IMR-90 (cell line): ENCODE data around the gene ZNF280A. TPM values are rescaled to one million over a fixed set of nuclear protein-coding genes. Genes with fewer than 3 reads are reported as not detected.

Source experiments
- ATAC-seq: fragments of 200-7000 bp; cut with Tn5 transposase; 2 replicates; pipeline ENCODE4 v1.9.1; 2020; ENCODE audit warnings: low read depth, mild to moderate bottlenecking, moderate library complexity
- BruUV-seq: library from RNA; stranded (reverse); fragments of 400-500 nt; replicated peaks from 2 replicates; lab custom pipeline; 2021; lab: Mats Ljungman, UMichigan
- CTCF ChIA-PET: fragments of 300-600 bp; formaldehyde crosslinking; extraction: SDS; loops from one replicate; lab custom pipeline; 2021; ENCODE audit warnings: antibody characterized with exemption; lab: Yijun Ruan, JAX
- POLR2A ChIA-PET: fragments of 300-600 bp; sonication (Branson Sonifier 250); formaldehyde crosslinking; loops from one replicate; lab custom pipeline; 2022; ENCODE audit warnings: antibody characterized with exemption; ENCODE audit not compliant: unreplicated experiment; lab: Charles Lee
- DNase-seq: peaks from one replicate; pipeline ENCODE4 v3.0.0; 2013
- H2AFZ ChIP-seq: replicated peaks from 2 replicates; pipeline ENCODE3; 2013; ENCODE audit warnings: low read length, mild to moderate bottlenecking; ENCODE audit not compliant: poor library complexity
- H2AK5ac ChIP-seq: 2 replicates; pipeline ENCODE4 v1.6.1; 2013; ENCODE audit warnings: low read depth, low read length, inconsistent platforms
- H2AK9ac ChIP-seq: replicated peaks from 2 replicates; pipeline ENCODE3; 2013; ENCODE audit warnings: mild to moderate bottlenecking, low read depth, low read length, moderate library complexity; ENCODE audit not compliant: poor library complexity
- H2BK120ac ChIP-seq: 2 replicates; pipeline ENCODE4 v1.6.1; 2013; ENCODE audit warnings: low read depth, low read length, inconsistent platforms
- H2BK15ac ChIP-seq: 3 replicates; pipeline ENCODE4 v1.6.1; 2013; ENCODE audit warnings: low read depth, low read length, inconsistent platforms
- H2BK20ac ChIP-seq: 2 replicates; pipeline ENCODE4 v1.6.1; 2013; ENCODE audit warnings: low read depth, mild to moderate bottlenecking, inconsistent platforms, low read length, moderate library complexity
- H2BK5ac ChIP-seq: 2 replicates; pipeline ENCODE4 v1.6.1; 2013; ENCODE audit warnings: mild to moderate bottlenecking, low read depth, low read length, inconsistent platforms; ENCODE audit not compliant: poor library complexity, severe bottlenecking
- H3K14ac ChIP-seq: replicated peaks from 2 replicates; pipeline ENCODE4 v1.6.1; 2013; ENCODE audit warnings: low read depth, low read length, inconsistent platforms
- H3K18ac ChIP-seq: 2 replicates; pipeline ENCODE4 v1.6.1; 2013; ENCODE audit warnings: low read depth, low read length, control low read depth
- H3K23ac ChIP-seq: 2 replicates; pipeline ENCODE4 v1.6.1; 2013; ENCODE audit warnings: low read depth, low read length, inconsistent platforms
- H3K27ac ChIP-seq: 2 replicates; pipeline ENCODE4 v1.5.1; 2013; ENCODE audit warnings: mild to moderate bottlenecking, control low read depth, low read length; ENCODE audit not compliant: insufficient read depth
- H3K27me3 ChIP-seq: 2 replicates; pipeline ENCODE4 v1.6.1; 2013; ENCODE audit warnings: low read length; ENCODE audit not compliant: control insufficient read depth, insufficient read depth
- H3K36me3 ChIP-seq: 2 replicates; pipeline ENCODE4 v1.6.1; 2013; ENCODE audit warnings: low read length, mixed read lengths; ENCODE audit not compliant: control insufficient read depth, insufficient read depth
- H3K4ac ChIP-seq: 2 replicates; pipeline ENCODE4 v1.6.1; 2013; ENCODE audit warnings: low read depth, low read length, inconsistent platforms
- H3K4me1 ChIP-seq: 2 replicates; pipeline ENCODE4 v1.6.1; 2013; ENCODE audit warnings: low read length, mixed read lengths; ENCODE audit not compliant: control insufficient read depth, insufficient read depth
- H3K4me2 ChIP-seq: 2 replicates; pipeline ENCODE4 v1.6.1; 2013; ENCODE audit warnings: low read depth, mild to moderate bottlenecking, control low read depth, low read length, moderate library complexity
- H3K4me3 ChIP-seq: 2 replicates; pipeline ENCODE4 v1.5.1; 2013; ENCODE audit warnings: low read depth, mild to moderate bottlenecking, control low read depth, low read length, moderate library complexity; ENCODE audit not compliant: insufficient read depth
- H3K56ac ChIP-seq: 2 replicates; pipeline ENCODE4 v1.6.1; 2013; ENCODE audit warnings: low read length, inconsistent platforms; ENCODE audit not compliant: insufficient read depth; ENCODE audit errors: extremely low read depth
- H3K79me1 ChIP-seq, 2 experiments: 2 replicates each; pipeline ENCODE4 v1.6.1; 2013; ENCODE audit warnings: low read length in 2 of 2, inconsistent platforms in 1 of 2, low read depth in 1 of 2
- H3K9ac ChIP-seq: 2 replicates; pipeline ENCODE4 v1.6.1; 2013; ENCODE audit warnings: low read depth, low read length, control low read depth
- H3K9me1 ChIP-seq: 2 replicates; pipeline ENCODE4 v1.6.1; 2013; ENCODE audit warnings: low read length, inconsistent platforms; ENCODE audit not compliant: insufficient read depth
- H3K9me3 ChIP-seq: 2 replicates; pipeline ENCODE4 v1.6.1; 2013; ENCODE audit warnings: low read length; ENCODE audit not compliant: control insufficient read depth, insufficient read depth
- H4K20me1 ChIP-seq: 2 replicates; pipeline ENCODE4 v1.6.1; 2013; ENCODE audit warnings: low read length, inconsistent platforms; ENCODE audit not compliant: insufficient read depth
- H4K5ac ChIP-seq: 2 replicates; pipeline ENCODE4 v1.6.1; 2013; ENCODE audit warnings: mild to moderate bottlenecking, low read depth, low read length, control low read depth
- H4K8ac ChIP-seq, 2 experiments: 2 replicates each; pipeline ENCODE4 v1.6.1; 2013; ENCODE audit warnings: low read depth in 2 of 2, low read length in 2 of 2, control low read depth in 1 of 2, inconsistent platforms in 1 of 2
- H4K91ac ChIP-seq: 2 replicates; pipeline ENCODE4 v1.6.1; 2013; ENCODE audit warnings: low read depth, low read length, inconsistent platforms; ENCODE audit not compliant: insufficient read depth
- CTCF ChIP-seq: conservative IDR thresholded peaks from 2 replicates; pipeline ENCODE4 v1.5.1; 2012; ENCODE audit warnings: mild to moderate bottlenecking, low read depth, low read length, improper control_type of control experiment
- MAFK ChIP-seq: IDR thresholded peaks from 2 replicates; pipeline ENCODE4 v1.6.1; 2012; ENCODE audit warnings: low read depth, low read length, improper control_type of control experiment
- WGBS, 2 experiments: methylation state at CpG; one replicate each; pipeline versions ENCODE4 v1.1.5 to v1.1.7; 2013; ENCODE audit warnings: missing lambda C conversion rate in 2 of 2; ENCODE audit not compliant: insufficient read length in 1 of 2; ENCODE audit errors: extremely low coverage in 2 of 2; 5-methylcytosine and 5-hydroxymethylcytosine counted together
- dilution Hi-C: fragments of 300-500 bp; cut with HindIII; formaldehyde crosslinking; loops from one replicate; pipeline ENCODE4 v1.14.3; 2018; ENCODE audit warnings: low sequenced_read_pairs; ENCODE audit not compliant: unreplicated experiment
- in situ Hi-C: fragments of 300-500 bp; cut with MboI; formaldehyde crosslinking; loops from 3 replicates; pipeline ENCODE4 v1.14.3; 2019; ENCODE audit warnings: low sequenced_read_pairs, inconsistent platforms, mixed read lengths
- intact Hi-C: fragments of 100-400 bp; cut with micrococcal nuclease; formaldehyde crosslinking; loops from 2 replicates; pipeline ENCODE4 v1.10.0; 2022
- polyA plus RNA-seq, 3 experiments: library from polyadenylated mRNA; depleted of rRNA; stranded (reverse); fragments of >200 nt; gene quantifications; 2 replicates each; pipeline ENCODE4 v1.2.3, GENCODE V29; 2012; ENCODE audit warnings: low replicate concordance in 1 of 3
- total RNA-seq: library from RNA; depleted of rRNA; stranded (reverse); fragments of >200 nt; gene quantifications from 2 replicates; pipeline ENCODE4 v1.2.3, GENCODE V29; 2012

ZNF280A gene
- total and polyA plus RNA-seq, 2 of the 4 experiments (the other 2 are of a cell fraction), result not detected

- H3K23ac ChIP-seq, result no peak overlapping the region
- intact Hi-C loops (no loop called here), in situ Hi-C loops (no loop called here), dilution Hi-C loops (no loop called here)
- no peaks in the 10 kb centered on the region for H3K36me3 ChIP-seq
- H2BK120ac ChIP-seq, result no peak overlapping the region
- no peak overlapping the region for H4K8ac ChIP-seq
- H3K4me3 ChIP-seq, result no peak overlapping the region
- H3K4me2 ChIP-seq, result no peak overlapping the region
- no peak overlapping the region for H2AK5ac ChIP-seq
- no peak overlapping the region for H3K4ac ChIP-seq
- no peak overlapping the region for H2BK20ac ChIP-seq
- TF ChIP-seq CTCF (no peak), MAFK (peak; percentile 74)
- no peak overlapping the region for H3K27ac ChIP-seq
- no peak overlapping the region for H3K18ac ChIP-seq
- ATAC-seq (no peak), DNase-seq (no peak)
- H2BK5ac ChIP-seq, result no peak overlapping the region
- no peak overlapping the region for H2AK9ac ChIP-seq
- H2BK15ac ChIP-seq, result no peak overlapping the region
- WGBS, 2 experiments, result 83% methylated on average over 1 of the region's 4 CpGs; no CpG with 5 or more reads in 1 of the 2 experiments
- H4K5ac ChIP-seq, result no peak overlapping the region
- no peak overlapping the region for H3K9ac ChIP-seq
- no peaks in the 10 kb centered on the region for H3K9me1 ChIP-seq
- ChIA-PET CTCF (no interaction called here), POLR2A (no interaction called here)
- no peaks in the 10 kb centered on the region for H3K79me1 ChIP-seq
- BruUV-seq, result no TSS peak
- H3K9me3 ChIP-seq, result no peaks in the 10 kb centered on the region
- no peak overlapping the region for H3K14ac ChIP-seq
- no peaks in the 10 kb centered on the region for H3K4me1 ChIP-seq
- no peak overlapping the region for H2AFZ ChIP-seq
- no peak overlapping the region for H4K91ac ChIP-seq
- H3K27me3 ChIP-seq, result peaks cover 5% of the 10 kb centered on the region
- H3K56ac ChIP-seq, result no peak overlapping the region
- H4K20me1 ChIP-seq, result no peaks in the 10 kb centered on the region
These were observed 6.2 kb upstream of the ZNF280A start for GRCh38 chr22:22526125-22526912.
